Sigmoid colon (tissue), 7 donors: ENCODE measurements around the gene HDAC4. TPM values are rescaled to one million over a fixed set of nuclear protein-coding genes. Genes with fewer than 3 reads are reported as not detected.

Experiments
- DNase-seq: peaks from one replicate; pipeline ENCODE4 v3.0.0-alpha.2; 2019
- H3K27ac ChIP-seq, 4 donors: fragments of 200-600 bp; sonication (generic); one replicate each; pipeline ENCODE4 v1.5.1; 2016 to 2019; ENCODE audit warnings: mild to moderate bottlenecking in 1 of 4
- H3K27me3 ChIP-seq, 3 donors: fragments of 200-600 bp; sonication (generic); one replicate each; pipeline ENCODE4 v1.5.1; 2019; ENCODE audit warnings: mild to moderate bottlenecking in 1 of 3
- H3K36me3 ChIP-seq, 4 donors: fragments of 200-600 bp; sonication (generic); one replicate each; pipeline ENCODE4 v1.5.1; 2016 to 2019
- H3K4me1 ChIP-seq, 4 donors: fragments of 200-600 bp; sonication (generic); one replicate each; pipeline ENCODE4 v1.5.1; 2017 to 2019
- H3K4me3 ChIP-seq, 4 donors: fragments of 200-600 bp; sonication (generic); one replicate each; pipeline ENCODE4 v1.5.1; 2017 to 2019; ENCODE audit warnings: mild to moderate bottlenecking in 2 of 4, moderate library complexity in 1 of 4
- H3K9me3 ChIP-seq, 4 donors: fragments of 200-600 bp in 3 of 4; sonication (generic) in 3 of 4; one replicate each; pipeline versions ENCODE4 v1.5.1 to v1.6.1; 2013 to 2019
- EP300 ChIP-seq, 4 donors: sonication (generic); formaldehyde crosslinking; IDR thresholded peaks; one replicate each; pipeline ENCODE4 v1.6.1; 2017; ENCODE audit warnings: antibody characterized with exemption in 4 of 4
- POLR2A ChIP-seq, 2 donors: fragments of 450-650 bp; IDR thresholded peaks; one replicate each; pipeline ENCODE4 v1.6.1; 2016; ENCODE audit warnings: antibody characterized with exemption in 2 of 2, mild to moderate bottlenecking in 2 of 2, moderate library complexity in 2 of 2
- POLR2AphosphoS5 ChIP-seq, 4 donors: sonication (generic); formaldehyde crosslinking; IDR thresholded peaks; one replicate each; pipeline ENCODE4 v1.6.1; 2017; ENCODE audit warnings: antibody characterized with exemption in 4 of 4
- WGBS, 2 donors: extraction: QIAGEN DNeasy Blood & Tissue Kit; methylation state at CpG; one replicate each; pipeline ENCODE4 v1.1.7; 2013; 5-methylcytosine and 5-hydroxymethylcytosine counted together
- intact Hi-C: fragments of 100-400 bp; cut with DNase I; formaldehyde crosslinking; loops from one replicate; pipeline ENCODE4 v1.15.1; 2023
- polyA plus RNA-seq, 3 donors: library from polyadenylated mRNA; stranded (reverse); fragments of 200-250 nt; gene quantifications; one replicate each; pipeline ENCODE4 v1.2.3, GENCODE V29; 2013
- total RNA-seq, 4 donors: library from RNA; depleted of rRNA; stranded (reverse); fragments of >200 nt; gene quantifications; one replicate each; pipeline ENCODE4 v1.1.0, GENCODE V29; 2016
- TF ChIP-seq, protein P1 (sequence below), 4 experiments: fragments of 450-650 bp in 3 of 4; fragments of 200-600 bp in 1 of 4; IDR thresholded peaks; one replicate each; pipeline ENCODE4 v1.5.1; 2016 to 2019; ENCODE audit warnings: antibody characterized with exemption in 4 of 4, mild to moderate bottlenecking in 3 of 4, moderate library complexity in 2 of 4
- donor health status: healthy with polysubstance abuse.
- donor health status: Bipolar disorder and iron deficiency.
- donor health status: healthy.

HDAC4 gene
- total and polyA plus RNA-seq, 7 donors: 1.8 to 196 (median 77.0) TPM

DNA sequence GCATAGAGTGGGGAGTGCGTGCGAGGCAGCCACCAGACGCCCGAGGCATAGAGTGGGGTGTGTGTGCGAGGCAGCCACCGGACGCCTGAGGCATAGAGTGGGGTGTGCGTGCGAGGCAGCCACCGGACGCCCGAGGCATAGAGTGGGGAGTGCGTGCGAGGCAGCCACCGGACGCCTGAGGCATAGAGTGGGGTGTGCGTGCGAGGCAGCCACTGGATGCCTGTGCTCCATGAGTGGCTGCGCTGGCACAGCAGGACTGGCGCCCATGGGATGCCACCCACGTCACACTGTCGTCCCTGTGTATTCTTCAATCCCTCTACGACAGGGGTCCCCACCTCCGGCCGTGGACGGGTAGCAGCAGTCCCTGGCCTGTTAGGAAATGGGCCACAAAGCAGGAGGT is 221.9 kb downstream of the HDAC4 start:
- intact Hi-C loops: no loop called here
- peaks cover 0 to 23% (median 14%) of the 10 kb centered on the region in 4 donors for H3K4me1 ChIP-seq
- H3K27ac ChIP-seq: no peak overlapping the region
- no peaks in the 10 kb centered on the region for H3K27me3 ChIP-seq
- H3K36me3 ChIP-seq: peaks cover 5 to 91% (median 29%) of the 10 kb centered on the region in 4 donors
- no peak overlapping the region for H3K4me3 ChIP-seq
- peaks cover 0 to 8% (median 1%) of the 10 kb centered on the region in 4 donors for H3K9me3 ChIP-seq
- TF ChIP-seq, protein P1, sequence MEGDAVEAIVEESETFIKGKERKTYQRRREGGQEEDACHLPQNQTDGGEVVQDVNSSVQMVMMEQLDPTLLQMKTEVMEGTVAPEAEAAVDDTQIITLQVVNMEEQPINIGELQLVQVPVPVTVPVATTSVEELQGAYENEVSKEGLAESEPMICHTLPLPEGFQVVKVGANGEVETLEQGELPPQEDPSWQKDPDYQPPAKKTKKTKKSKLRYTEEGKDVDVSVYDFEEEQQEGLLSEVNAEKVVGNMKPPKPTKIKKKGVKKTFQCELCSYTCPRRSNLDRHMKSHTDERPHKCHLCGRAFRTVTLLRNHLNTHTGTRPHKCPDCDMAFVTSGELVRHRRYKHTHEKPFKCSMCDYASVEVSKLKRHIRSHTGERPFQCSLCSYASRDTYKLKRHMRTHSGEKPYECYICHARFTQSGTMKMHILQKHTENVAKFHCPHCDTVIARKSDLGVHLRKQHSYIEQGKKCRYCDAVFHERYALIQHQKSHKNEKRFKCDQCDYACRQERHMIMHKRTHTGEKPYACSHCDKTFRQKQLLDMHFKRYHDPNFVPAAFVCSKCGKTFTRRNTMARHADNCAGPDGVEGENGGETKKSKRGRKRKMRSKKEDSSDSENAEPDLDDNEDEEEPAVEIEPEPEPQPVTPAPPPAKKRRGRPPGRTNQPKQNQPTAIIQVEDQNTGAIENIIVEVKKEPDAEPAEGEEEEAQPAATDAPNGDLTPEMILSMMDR (IDR thresholded peaks at IDR 0.05): no peak
- no peak for TF ChIP-seq POLR2A (IDR thresholded peaks at IDR 0.05)
- TF ChIP-seq EP300 (IDR thresholded peaks at IDR 0.05): no peak
- no peak for TF ChIP-seq POLR2AphosphoS5 (IDR thresholded peaks at IDR 0.05)
- 98 to 99% methylated on average over 26 of the region's 26 CpGs for WGBS, 2 donors
- peak; percentile 62 for DNase-seq

- intact Hi-C loops: no loop called here
- Histone ChIP-seq H3K27me3 (no peaks in the 10 kb centered on the region), H3K4me1 (peaks cover 0 to 23% (median 14%) of the 10 kb centered on the region in 4 donors), H3K9me3 (peaks cover 0 to 8% (median 1%) of the 10 kb centered on the region in 4 donors), H3K36me3 (peaks cover 5 to 90% (median 29%) of the 10 kb centered on the region in 4 donors), H3K4me3 (no peak overlapping the region), H3K27ac (no peak overlapping the region)
- TF ChIP-seq EP300 (IDR thresholded peaks at IDR 0.05) (no peak), POLR2A (IDR thresholded peaks at IDR 0.05) (no peak), POLR2AphosphoS5 (IDR thresholded peaks at IDR 0.05) (no peak)
- TF ChIP-seq, protein P1 (IDR thresholded peaks at IDR 0.05): no peak
- WGBS, 2 donors: 97% methylated on average over 10 of the region's 10 CpGs
- DNase-seq: peak; percentile 38
Measured at GRCh38 chr2:239178484-239178883, 222.3 kb downstream of the HDAC4 start.

DNA sequence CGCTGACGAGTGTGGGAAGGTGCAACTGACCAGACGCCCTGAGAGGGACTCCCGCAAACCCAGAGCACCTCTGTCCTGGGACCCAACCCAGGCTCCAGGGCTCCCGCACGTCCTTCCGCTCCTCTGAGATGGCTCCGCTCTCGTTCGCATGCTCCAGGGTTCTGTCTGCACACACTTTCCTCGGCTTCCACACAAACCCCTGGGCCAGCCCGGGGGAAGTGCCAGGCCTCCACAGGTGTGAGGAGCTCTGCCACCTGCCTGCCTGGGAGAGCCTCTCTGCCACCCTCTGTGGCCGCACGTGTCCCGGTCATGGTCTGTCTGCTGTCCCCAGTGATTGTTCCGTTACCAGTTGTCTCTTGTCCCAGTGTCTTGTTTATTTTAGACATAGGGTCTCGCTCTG is 222.9 kb downstream of the HDAC4 start:
- peak overlapping the region in 3 of 4 donors; percentile 70 to 72 (median 71) for H3K27ac ChIP-seq
- H3K4me1 ChIP-seq: peaks cover 0 to 23% (median 14%) of the 10 kb centered on the region in 4 donors
- WGBS, 2 donors: 97 to 98% methylated on average over 17 of the region's 17 CpGs
- no peak overlapping the region for H3K4me3 ChIP-seq
- peaks cover 0 to 8% (median 1%) of the 10 kb centered on the region in 4 donors for H3K9me3 ChIP-seq
- intact Hi-C loops: no loop called here
- H3K27me3 ChIP-seq: no peaks in the 10 kb centered on the region
- peak; percentile 60 for DNase-seq
- TF ChIP-seq, protein P1 (IDR thresholded peaks at IDR 0.05): no peak
- no peak for TF ChIP-seq POLR2A (IDR thresholded peaks at IDR 0.05)
- no peak for TF ChIP-seq EP300 (IDR thresholded peaks at IDR 0.05)
- TF ChIP-seq POLR2AphosphoS5 (IDR thresholded peaks at IDR 0.05): peak in 1 of 4 donors; percentile 4
- H3K36me3 ChIP-seq: peaks cover 5 to 86% (median 29%) of the 10 kb centered on the region in 4 donors

DNA sequence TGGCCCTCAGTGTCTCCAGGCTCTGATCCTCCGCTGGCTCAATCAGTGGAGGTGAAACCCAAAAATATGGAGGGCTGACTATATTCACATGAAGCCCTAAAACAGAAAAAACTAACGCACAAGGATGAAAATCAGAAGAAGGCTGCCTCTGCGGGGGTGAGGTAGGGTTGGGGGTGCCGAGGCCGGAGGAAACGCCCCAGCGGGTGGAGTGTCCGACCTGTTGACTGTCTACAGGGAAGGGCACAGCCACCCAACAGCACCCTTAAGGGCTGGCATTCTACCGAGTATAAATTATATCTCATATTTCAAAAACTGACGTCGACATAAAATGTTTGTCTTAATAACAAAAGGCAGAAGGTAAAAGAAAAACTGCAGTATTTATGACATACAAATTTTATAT is 223.5 kb downstream of the HDAC4 start:
- WGBS, 2 donors: 96 to 99% methylated on average over 11 of the region's 11 CpGs

More for the DNA sequence above, 223.5 kb downstream of the HDAC4 start:
- Histone ChIP-seq H3K4me1 (peaks cover 0 to 23% (median 14%) of the 10 kb centered on the region in 4 donors), H3K4me3 (no peak overlapping the region), H3K36me3 (peaks cover 5 to 84% (median 28%) of the 10 kb centered on the region in 4 donors), H3K27ac (peak overlapping the region in 3 of 4 donors; percentile 70 to 72 (median 71)), H3K27me3 (no peaks in the 10 kb centered on the region), H3K9me3 (peaks cover 0 to 8% (median 1%) of the 10 kb centered on the region in 4 donors)
- TF ChIP-seq, protein P1 (IDR thresholded peaks at IDR 0.05): no peak
- no peak for TF ChIP-seq POLR2AphosphoS5 (IDR thresholded peaks at IDR 0.05)
- intact Hi-C loops: no loop called here
- DNase-seq: peak; percentile 60
